Natural killer cell (primary cell): ENCODE results near the gene RPS2. TPM values are rescaled to one million over a fixed set of nuclear protein-coding genes. Genes with fewer than 3 reads are reported as not detected.

ENCODE experiments used
- ATAC-seq, 3 donors: fragments of 150-1000 bp in 2 of 3; fragments of 200-7000 bp in 1 of 3; cut with Tn5 transposase; 1 replicate in 1 of 3; 2 replicates in 2 of 3; pipeline ENCODE4 v1.10.0; 2021; ENCODE audit warnings: mild to moderate bottlenecking in 2 of 3, moderate library complexity in 2 of 3
- DNase-seq, 2 donors: peaks; one replicate each; pipeline versions ENCODE4 v3.0.0 to v3.0.0-alpha.2; 2013 to 2021; ENCODE audit warnings: mixed read lengths in 1 of 2
- H3K27ac ChIP-seq: one replicate; pipeline ENCODE4 v1.5.1; 2013; ENCODE audit warnings: mild to moderate bottlenecking, low read length
- H3K27me3 ChIP-seq: one replicate; pipeline ENCODE4 v1.6.1; 2013; ENCODE audit warnings: low read length; ENCODE audit not compliant: control insufficient read depth, insufficient read depth
- H3K36me3 ChIP-seq: one replicate; pipeline ENCODE4 v1.6.1; 2013; ENCODE audit warnings: low read length; ENCODE audit not compliant: control insufficient read depth, insufficient read depth
- H3K4me1 ChIP-seq: one replicate; pipeline ENCODE4 v1.6.1; 2013; ENCODE audit warnings: low read length; ENCODE audit not compliant: control insufficient read depth, insufficient read depth
- H3K4me3 ChIP-seq: one replicate; pipeline ENCODE4 v1.5.1; 2013; ENCODE audit warnings: low read length
- H3K9me3 ChIP-seq: one replicate; pipeline ENCODE4 v1.6.1; 2013; ENCODE audit warnings: low read length; ENCODE audit not compliant: control insufficient read depth, insufficient read depth
- H3K27ac Mint-ChIP-seq, 2 donors: one replicate each; pipeline ENCODE4 v1.8.0; 2022; ENCODE audit warnings: mild to moderate bottlenecking in 2 of 2, mixed read lengths in 2 of 2, moderate library complexity in 1 of 2
- H3K27me3 Mint-ChIP-seq, 2 donors: one replicate each; pipeline ENCODE4 v1.8.0; 2022; ENCODE audit warnings: low read depth in 2 of 2, mixed read lengths in 2 of 2
- H3K36me3 Mint-ChIP-seq: one replicate; pipeline ENCODE4 v1.8.0; 2022; ENCODE audit warnings: mixed read lengths
- H3K4me1 Mint-ChIP-seq, 2 donors: one replicate each; pipeline ENCODE4 v1.8.0; 2022; ENCODE audit warnings: mixed read lengths in 2 of 2
- H3K4me3 Mint-ChIP-seq: one replicate; pipeline ENCODE4 v1.8.0; 2022; ENCODE audit warnings: mild to moderate bottlenecking, moderate library complexity, mixed read lengths
- H3K9me3 Mint-ChIP-seq, 2 donors: one replicate each; pipeline ENCODE4 v1.8.0; 2022; ENCODE audit warnings: mixed read lengths in 2 of 2
- WGBS: methylation state at CpG from one replicate; pipeline ENCODE4 v1.1.7; 2013; ENCODE audit warnings: missing lambda C conversion rate; ENCODE audit not compliant: insufficient coverage; 5-methylcytosine and 5-hydroxymethylcytosine counted together
- intact Hi-C: fragments of 100-400 bp; cut with micrococcal nuclease; formaldehyde crosslinking; loops from one replicate; pipeline ENCODE4 v1.14.2; 2022
- total RNA-seq, 4 donors: library from RNA; stranded (reverse); fragments of 120-200 nt in 1 of 4; gene quantifications; one replicate each; pipeline versions ENCODE4 v1.2.3 to v1.2.4, GENCODE V29; 2013 to 2022
- TF ChIP-seq, protein P1 (sequence below): fragments of 200-600 bp; IDR thresholded peaks from one replicate; pipeline ENCODE4 v1.8.0; 2022; ENCODE audit warnings: antibody characterized with exemption

RPS2 gene
- total RNA-seq, 3 donors from 2014 or later (not counting 1 experiment from before 2014, with no cell fraction given), result 1,124 to 1,385 (median 1,274) TPM

DNA sequence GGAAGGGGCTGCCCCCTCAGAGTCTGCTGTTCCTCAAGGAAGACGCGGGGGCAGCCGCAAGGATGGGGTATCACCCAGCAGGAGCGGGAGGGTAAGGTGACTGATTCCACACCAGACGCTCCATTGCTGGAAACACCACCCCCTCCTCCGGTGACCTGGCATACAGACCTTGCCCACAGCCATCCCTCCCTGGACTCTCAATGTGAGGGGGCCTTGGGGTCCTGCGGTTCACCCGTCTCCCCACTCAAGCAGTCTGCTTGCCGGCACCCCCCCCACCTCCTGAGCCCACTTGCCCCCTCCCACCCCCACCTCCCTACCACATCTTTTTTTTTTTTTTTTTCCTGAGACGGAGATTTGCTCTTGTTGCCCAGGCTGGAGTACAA lies 34.3 kb downstream of the RPS2 start:
- ATAC-seq, result no peak
- Histone ChIP-seq H3K4me3 (no peak overlapping the region), H3K4me1 (peaks cover 11% of the 10 kb centered on the region), H3K36me3 (no peaks in the 10 kb centered on the region), H3K27ac (no peak overlapping the region), H3K9me3 (no peaks in the 10 kb centered on the region), H3K27me3 (no peaks in the 10 kb centered on the region)
- no peaks in the 10 kb centered on the region for H3K9me3 Mint-ChIP-seq
- intact Hi-C loops, result no loop called here
- H3K27me3 Mint-ChIP-seq, result no peaks in the 10 kb centered on the region
- H3K4me3 Mint-ChIP-seq, result peak overlapping the region; percentile 31
- H3K4me1 Mint-ChIP-seq, result no peaks in the 10 kb centered on the region
- no peak overlapping the region for H3K27ac Mint-ChIP-seq
- DNase-seq, result no peak
- TF ChIP-seq, protein P1, sequence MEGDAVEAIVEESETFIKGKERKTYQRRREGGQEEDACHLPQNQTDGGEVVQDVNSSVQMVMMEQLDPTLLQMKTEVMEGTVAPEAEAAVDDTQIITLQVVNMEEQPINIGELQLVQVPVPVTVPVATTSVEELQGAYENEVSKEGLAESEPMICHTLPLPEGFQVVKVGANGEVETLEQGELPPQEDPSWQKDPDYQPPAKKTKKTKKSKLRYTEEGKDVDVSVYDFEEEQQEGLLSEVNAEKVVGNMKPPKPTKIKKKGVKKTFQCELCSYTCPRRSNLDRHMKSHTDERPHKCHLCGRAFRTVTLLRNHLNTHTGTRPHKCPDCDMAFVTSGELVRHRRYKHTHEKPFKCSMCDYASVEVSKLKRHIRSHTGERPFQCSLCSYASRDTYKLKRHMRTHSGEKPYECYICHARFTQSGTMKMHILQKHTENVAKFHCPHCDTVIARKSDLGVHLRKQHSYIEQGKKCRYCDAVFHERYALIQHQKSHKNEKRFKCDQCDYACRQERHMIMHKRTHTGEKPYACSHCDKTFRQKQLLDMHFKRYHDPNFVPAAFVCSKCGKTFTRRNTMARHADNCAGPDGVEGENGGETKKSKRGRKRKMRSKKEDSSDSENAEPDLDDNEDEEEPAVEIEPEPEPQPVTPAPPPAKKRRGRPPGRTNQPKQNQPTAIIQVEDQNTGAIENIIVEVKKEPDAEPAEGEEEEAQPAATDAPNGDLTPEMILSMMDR, result no peak
- 91% methylated on average over 8 of the region's 10 CpGs for WGBS
- no peaks in the 10 kb centered on the region for H3K36me3 Mint-ChIP-seq

DNA sequence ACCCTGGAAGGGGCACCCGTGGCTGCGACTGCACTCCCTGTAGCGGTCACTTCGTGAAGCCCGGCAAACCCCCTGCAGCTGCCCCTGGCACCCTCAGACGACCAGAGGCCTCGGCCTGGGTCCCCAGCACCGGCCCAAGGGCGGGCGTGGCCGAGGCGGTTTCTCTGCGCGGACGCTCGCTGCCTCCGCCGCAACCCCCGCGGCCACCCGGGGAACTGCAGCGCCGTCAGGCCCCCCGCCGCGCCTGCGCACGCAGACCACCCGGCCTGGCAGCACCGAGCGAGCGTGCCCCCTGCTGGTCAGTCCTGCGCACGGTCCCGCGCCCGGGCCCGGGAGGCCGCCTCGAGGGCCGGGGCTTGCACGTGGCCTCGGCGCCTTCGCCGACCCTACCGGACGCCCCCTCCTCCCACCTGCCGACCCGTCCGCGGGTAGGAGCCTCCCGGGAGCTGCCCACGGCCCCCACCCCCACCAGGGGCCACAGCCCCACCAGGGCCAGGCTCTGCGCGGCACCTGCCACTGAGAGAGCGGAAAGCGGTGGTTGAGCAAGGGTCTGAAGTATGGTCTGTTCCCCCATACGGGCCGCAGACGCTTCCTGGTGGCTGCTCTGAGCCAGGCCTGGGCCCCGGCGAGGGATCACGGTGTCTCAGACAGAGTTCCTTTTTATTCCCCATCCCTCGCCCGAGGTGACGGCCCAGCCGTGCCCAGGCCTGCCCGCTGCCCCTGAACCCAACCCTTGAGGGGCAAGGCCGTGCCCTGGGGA lies 34.9 kb downstream of the RPS2 start:
- WGBS, result 10% methylated on average over 70 of the region's 70 CpGs
- H3K27ac ChIP-seq, result no peak overlapping the region

DNA sequence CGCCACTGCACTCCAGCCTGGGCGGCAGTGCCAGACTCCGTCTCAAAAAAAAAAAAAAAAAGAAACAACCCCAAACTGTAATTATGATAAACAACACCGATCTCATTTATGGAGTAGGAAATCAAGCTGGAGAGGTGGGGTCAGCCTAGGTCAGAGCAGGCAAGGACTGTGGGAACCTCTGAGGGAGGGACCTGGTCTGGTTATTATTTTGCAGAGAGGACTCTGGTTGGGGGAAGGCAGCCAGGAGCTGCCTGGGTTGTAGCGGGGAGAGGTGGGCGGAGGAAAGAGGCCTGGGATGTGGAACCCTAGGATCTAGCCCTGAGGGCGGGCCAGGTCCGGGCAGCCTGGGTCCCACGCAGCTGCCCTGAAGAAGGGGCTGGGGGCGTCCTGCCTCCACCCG lies 35.5 kb downstream of the RPS2 start:
- H3K4me3 ChIP-seq, result peak overlapping the region; percentile 31
- WGBS, result 34% methylated on average over 11 of the region's 11 CpGs
- TF ChIP-seq, protein P1, result no peak
- peak overlapping the region; percentile 84 for H3K4me3 Mint-ChIP-seq
- no peaks in the 10 kb centered on the region for H3K36me3 Mint-ChIP-seq
- H3K36me3 ChIP-seq, result no peaks in the 10 kb centered on the region
- peaks cover 5 to 6% of the 10 kb centered on the region in 2 donors for H3K27me3 Mint-ChIP-seq
- no peaks in the 10 kb centered on the region for H3K9me3 Mint-ChIP-seq
- no peak overlapping the region for H3K27ac ChIP-seq
- H3K27ac Mint-ChIP-seq, result peak overlapping the region in 1 of 2 donors; percentile 65
- no peaks in the 10 kb centered on the region for H3K9me3 ChIP-seq
- peaks cover 11% of the 10 kb centered on the region for H3K4me1 ChIP-seq
- no peaks in the 10 kb centered on the region for H3K27me3 ChIP-seq
- intact Hi-C loops, result loop anchor here (2.0 to 10.0 kb wide), 2 partner anchors 64 to 154 kb away; partner anchors contain the start of genes EME2, MRPS34 and NME3
- no peaks in the 10 kb centered on the region for H3K4me1 Mint-ChIP-seq
- ATAC-seq, result peak; percentile 2 to 3 (median 3)
- DNase-seq, result peak in 1 of 2 donors; percentile 32

More for the DNA sequence above, 34.9 kb downstream of the RPS2 start:
- peak overlapping the region; percentile 31 for H3K4me3 ChIP-seq
- H3K27me3 ChIP-seq, result no peaks in the 10 kb centered on the region
- H3K9me3 Mint-ChIP-seq, result no peaks in the 10 kb centered on the region
- peaks cover under 1 to 3% of the 10 kb centered on the region in 2 donors for H3K27me3 Mint-ChIP-seq
- TF ChIP-seq, protein P1, result peak; percentile 99
- intact Hi-C loops, result loop anchor here (2.0 to 10.0 kb wide), 2 partner anchors 65 to 155 kb away; partner anchors contain the start of genes EME2, MRPS34 and NME3
- no peaks in the 10 kb centered on the region for H3K9me3 ChIP-seq
- no peaks in the 10 kb centered on the region for H3K4me1 Mint-ChIP-seq
- H3K36me3 Mint-ChIP-seq, result no peaks in the 10 kb centered on the region
- no peaks in the 10 kb centered on the region for H3K36me3 ChIP-seq
- peaks cover 11% of the 10 kb centered on the region for H3K4me1 ChIP-seq
- peak overlapping the region; percentile 72 for H3K4me3 Mint-ChIP-seq
- H3K27ac Mint-ChIP-seq, result peak overlapping the region in 1 of 2 donors; percentile 65
- ATAC-seq, result peak; percentile 99 to 100 (median 100)
- peak; percentile 95 to 96 for DNase-seq
